ENCODE results near the gene APCDD1L.
"Not testable (repeated sequence)": the region's sequence is repeated elsewhere in the genome, so short reads cannot be mapped to it uniquely, and the experiment has no call there.

APCDD1L gene

DNA sequence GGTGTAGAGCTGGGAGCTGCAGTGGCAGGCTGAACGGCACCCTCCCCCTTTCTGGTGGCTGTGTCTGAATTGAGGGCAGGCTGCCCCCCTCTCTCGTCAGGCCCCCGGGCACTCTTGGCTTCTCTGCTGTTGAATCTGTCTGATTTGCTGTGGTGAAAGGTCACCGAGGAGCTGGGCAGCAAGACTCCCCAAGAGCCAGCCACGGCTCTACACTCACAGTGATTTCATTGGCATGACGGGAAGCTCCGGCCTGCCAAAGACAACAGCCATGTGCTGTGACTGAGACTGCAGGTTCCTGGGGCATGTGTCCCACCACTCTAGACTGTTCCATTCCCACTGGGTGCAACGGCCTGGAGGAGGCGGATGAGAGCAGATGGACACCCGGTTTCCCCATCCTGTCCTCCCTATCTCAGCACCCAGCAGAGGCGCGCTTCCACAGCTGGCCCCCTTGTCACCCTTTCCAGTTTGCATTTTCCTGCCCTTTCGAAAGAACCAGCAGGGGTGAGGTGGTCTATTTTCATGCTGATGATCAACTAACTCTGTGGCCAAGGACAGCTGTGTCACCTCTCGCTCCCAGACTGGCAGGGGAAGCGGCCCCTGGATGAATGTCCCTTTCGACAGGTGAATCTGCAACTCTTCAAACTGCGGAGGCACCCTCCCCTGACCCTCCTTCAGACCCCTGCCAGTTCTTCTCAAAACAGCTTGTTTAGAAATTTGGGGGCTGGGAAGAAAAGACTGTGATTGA is 2.2 kb downstream of the APCDD1L start:
- DNase-seq, result no peak

DNA sequence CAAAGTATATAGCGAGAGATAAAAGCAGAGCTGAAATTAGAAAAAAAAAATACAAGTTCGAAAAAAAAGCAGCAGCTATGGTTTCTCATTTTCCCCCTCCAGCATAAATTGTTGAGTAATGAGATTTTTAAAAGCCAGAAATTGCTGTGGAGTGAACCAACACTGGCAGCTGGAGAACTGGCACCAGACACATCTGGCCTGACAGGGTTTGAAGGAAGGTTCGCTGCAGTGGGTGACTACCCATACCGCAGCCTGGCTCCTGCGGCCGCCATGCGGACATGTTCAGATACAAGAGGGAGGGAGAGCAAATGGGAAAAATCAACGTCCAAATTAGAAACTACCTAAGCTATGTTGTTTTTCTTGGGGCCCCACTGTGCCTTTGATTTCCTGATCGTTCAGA is 3.3 kb downstream of the APCDD1L start:
- no peak for DNase-seq

DNA sequence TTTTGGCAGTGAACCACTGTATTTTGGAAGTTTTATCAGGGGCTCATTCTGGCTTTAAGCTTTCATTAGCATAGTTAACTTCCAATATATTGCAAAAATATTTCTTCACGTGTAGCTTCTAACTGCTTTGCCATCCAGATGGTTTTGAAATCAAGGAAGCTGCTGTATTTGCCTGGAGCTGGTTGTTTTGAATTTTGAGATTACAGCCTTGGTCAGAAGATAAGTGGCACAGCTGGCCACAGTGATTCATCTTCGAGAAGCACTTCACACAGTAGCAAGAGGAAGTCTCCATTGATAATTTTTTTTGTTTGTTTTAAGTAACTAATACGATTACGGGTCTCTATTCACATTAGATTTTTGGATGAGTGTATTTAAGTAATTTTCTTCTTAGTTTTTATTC is 3.8 kb downstream of the APCDD1L start:
- DNase-seq, result no peak

DNA sequence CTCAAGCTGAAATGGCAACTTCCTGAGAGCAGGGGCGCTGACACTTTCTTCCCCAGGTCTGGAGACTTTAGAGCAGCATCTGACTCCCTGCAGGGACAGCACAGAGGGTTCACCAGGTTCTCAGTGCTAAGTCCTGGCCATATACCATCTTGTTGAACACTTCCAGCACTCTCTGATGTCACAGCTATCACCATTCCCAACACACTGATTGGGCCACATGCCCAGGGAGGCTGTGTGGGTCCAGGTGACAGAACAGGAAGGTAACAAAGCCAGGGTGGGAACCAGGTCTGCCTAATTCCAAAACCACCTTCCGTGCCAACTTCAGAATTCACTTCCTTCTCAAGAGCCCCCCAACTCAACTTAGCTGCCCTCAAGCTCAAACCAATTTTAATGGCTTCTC is 4.3 kb downstream of the APCDD1L start:
- no peak for DNase-seq

DNA sequence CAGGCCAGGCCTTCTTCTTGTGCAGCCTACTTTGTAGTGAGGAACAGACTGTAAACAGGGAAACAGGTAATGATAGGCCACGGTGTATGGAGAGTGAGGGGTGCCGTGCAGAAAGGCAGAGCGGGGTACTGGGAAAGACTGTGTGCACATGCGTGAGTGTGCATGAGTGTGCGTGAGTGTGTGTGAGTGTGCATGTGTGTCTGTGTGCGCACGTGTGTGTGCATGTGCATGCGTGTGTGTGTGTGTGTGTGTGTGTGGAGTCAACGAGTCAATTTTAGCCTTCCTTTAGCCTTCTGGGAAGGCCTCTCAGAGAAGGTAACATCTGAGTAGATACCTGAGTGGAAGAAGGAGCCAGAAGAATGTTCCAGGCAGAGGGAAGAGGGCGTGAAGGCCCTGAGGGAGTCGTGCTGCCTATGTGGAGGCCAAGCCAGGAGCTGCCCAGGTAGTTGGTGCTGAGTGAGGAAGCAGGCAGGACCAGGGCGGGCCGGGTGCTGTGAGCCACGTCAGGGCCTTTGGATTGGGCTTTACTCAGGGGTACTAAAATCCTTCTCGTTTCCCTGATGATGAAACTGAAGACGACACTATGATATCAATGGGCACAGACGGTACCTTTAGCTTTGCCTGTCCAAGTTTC is 6.3 kb downstream of the APCDD1L start:
- no peak for DNase-seq

DNA sequence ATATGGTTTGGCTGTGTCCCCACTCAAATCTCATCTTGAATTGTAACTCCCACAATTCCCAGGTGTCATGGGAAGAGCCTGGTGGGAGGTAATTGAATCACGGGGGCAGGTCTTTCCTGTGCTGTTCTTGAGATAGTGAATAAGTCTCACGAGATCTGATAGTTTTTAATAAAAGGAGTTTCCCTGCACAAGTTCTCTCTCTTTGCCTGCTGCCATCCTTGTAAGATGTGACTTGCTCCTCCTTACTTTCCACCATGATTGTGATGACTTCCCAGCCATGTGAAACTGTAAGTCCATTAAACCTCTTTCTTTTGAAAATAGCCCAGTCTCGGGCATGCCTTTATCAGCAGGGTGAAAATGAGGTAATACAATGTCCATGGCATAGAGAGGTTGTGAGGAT is 8.2 kb downstream of the APCDD1L start:
- not testable (repeated sequence) for DNase-seq

DNA sequence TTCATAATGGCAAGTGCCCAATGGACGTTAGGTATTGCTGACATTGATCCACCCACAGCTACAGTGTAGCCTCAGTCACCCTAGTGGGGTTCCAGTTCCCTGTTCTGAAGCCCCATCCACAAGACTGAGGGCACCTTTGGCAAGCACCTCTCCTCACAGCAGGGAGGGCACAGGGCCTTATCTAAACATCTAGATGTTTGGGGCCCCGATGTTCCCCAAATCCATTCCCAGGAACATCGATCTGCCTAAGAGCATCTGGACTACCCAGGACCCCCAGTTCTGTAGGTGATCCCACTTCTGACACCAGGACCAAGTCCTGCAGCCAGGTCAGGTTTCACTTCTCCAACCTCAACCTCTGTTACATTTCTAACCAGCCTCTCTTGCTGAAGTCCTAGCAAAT is 10.6 kb downstream of the APCDD1L start:
- no peak for DNase-seq

DNA sequence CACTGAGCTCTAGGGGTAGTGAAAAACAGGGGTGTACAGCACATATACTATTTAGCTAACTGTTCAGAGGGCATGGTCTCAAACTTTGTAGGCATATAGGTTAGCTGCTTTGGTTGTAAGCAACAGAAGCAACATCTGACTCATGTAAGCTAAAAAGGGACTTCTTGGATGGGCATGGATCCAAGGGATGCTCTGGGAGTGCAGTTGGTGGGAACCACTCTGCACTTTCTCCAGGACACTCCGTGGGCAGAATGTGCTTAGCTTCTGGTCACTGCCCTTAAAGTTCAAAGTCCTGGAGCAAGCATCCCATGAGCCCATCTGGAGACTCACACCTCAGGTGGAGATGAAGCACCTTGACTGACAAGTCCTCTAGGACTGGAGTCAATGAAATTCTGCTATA is 11.5 kb downstream of the APCDD1L start:
- DNase-seq, result no peak

DNA sequence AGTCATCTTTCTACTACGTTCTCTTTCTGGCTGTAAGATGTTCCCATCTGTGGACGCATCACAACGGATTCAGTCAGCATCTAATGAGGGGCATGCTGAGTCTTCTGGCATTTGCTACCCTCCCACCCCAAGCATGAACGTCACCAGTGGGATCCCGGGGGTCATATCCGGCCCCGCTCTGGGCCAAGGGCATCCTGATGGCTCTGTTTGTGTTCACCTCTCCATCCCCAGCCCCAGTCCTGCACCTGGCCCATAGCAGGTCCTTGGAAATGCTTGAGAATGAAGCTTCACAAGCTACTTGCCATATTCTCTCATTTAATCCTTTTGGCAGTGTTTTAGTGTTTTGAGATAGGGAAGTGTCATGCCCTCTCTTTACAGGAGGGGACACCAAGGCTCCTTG is 14.9 kb downstream of the APCDD1L start:
- no peak for DNase-seq

DNA sequence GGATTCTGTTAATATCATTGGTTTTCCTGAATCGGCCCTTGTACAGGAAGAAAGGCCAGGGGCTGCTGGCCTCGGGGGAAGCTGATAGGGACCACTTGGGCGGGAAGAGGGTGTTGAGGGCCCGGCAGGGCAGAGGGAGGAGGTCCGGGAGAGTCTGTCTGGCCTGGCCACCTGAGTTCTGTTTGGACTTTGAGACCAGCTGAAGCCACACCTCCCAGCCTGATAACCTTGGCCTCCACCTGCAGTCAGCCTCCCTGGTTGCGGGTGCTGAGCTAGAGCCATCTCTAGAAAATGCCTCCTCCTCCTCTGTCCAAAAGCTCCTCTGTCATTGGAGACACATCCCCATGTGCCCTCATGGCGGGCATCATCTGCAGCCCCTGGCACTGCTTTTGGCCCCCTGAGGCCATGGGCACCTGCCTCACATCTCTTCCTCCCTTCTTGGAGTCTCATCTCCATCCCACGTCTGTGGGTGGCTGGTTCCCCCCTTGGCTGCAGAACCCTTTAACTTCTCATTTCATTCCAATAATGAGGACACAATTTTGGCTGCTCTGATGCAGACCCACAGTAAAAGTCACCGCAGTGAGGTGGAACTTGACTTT is 16.6 kb downstream of the APCDD1L start:
- DNase-seq, result no peak

DNA sequence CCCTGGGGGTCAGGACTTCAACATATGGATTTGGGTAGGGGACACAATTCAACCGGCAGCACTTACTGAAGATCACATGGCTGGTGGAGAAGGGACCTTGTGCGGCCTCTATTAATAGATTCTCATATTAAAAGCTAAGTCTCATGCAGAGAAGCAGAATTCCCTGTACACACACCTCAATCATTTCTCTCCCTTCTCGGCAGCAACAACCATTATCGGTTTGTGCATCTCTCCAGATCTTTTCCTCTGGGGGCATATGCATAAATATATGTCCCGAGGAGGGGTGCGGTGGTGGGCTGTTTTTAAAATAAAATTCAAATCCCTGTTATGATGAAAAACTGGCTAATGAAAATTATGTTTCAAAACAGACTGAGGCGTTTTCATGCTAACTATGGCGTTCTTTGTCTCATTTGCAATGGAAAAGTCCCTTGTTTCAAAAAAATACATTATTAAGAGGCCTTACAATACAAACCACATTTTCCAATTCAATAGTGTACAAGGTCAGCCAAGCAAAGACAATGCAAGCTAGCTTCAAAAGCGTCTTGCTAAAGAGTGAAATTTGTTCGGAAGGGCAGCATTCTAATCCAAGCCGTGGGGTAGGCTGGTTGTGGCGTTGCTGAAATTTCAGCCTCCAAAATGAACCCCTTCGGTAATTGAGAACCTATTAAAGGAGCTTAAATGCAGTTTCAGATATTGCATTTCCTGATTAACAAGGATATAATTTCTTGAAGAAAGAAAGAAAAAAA is 17.3 kb downstream of the APCDD1L start:
- no peak for DNase-seq

DNA sequence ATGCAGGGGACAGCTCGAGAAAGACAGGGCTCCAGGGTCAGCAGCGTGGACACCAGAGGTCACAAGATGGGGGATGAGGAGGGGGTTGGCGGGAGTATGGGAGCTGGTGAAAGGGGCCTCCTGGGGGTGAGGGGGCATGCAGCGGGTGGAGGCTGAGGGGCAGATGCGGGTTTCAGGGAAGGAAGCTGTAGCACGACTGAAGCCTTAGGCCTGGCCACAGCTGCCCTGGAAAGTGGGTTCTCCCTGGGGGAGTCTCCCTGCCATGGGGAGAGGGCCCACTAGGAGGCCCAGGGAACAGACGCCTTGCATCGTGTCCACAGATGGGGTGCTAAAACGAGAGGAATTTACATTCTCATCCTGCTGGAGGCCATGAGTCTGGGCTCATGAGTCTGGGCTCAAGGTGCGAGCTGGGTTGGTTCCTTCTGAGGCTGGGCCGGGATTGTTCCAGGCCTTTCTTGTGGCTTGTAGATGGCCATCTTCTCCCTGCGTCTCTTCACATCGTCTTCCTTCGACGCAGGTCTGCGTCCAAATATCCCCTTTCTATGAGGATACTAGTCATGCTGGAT is 18.0 kb downstream of the APCDD1L start:
- DNase-seq, result no peak

DNA sequence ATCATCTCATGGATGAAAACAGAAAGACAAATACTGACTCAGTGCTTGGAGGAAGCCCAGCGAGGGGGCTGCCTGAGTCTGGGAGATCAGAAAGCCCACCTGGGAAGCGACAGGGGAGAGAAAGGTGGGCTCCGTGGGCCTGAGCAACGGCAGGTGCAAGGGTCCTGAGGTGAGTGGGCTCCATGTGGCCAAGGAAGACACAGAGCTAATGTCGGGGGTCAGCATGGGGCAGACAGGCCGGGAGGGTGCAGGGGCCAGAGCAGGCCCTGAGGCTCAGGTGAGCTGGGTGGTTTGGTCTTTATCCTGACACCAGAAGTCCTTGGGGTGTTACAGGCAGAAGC is 18.8 kb downstream of the APCDD1L start:
- no peak for DNase-seq

DNA sequence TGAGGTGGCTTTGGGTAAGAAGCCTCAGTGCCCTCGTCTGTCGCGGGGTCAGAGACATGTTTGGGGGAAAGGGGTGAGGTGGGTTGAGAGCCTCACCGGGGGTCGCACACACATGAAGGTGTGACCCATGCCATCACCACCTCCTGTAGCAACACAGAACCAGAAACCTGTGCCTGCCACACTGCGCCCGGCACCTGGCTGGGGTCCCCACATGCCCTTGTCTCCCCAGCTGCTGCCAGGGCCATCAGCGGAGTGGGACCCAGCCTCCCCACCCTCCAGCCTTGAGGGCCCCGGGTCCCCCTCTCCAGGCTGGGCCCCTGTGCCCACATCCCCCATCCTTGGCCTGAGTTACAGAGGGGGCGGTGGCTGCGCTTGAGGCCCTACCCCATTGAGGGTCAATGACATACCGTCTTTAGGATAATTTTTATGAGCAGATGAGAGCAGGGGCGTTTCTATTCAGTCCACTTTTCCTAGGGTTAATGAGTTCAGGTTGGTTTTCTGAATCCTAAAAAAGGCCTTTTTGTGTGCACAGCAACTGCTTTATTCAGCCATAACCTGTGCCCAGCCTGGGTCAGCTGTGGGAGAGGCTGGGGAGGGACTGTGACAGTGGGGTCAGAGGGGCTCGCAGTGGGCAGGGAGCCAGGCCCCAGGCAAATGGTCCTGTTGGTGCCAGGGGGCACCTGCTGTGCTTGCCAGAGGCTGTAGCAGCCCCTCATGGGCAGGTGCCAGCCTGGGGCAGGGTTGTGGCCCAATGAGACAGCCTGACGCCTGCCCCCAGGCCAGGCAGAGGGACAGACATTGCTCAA is 19.4 kb downstream of the APCDD1L start:
- DNase-seq, result no peak

DNA sequence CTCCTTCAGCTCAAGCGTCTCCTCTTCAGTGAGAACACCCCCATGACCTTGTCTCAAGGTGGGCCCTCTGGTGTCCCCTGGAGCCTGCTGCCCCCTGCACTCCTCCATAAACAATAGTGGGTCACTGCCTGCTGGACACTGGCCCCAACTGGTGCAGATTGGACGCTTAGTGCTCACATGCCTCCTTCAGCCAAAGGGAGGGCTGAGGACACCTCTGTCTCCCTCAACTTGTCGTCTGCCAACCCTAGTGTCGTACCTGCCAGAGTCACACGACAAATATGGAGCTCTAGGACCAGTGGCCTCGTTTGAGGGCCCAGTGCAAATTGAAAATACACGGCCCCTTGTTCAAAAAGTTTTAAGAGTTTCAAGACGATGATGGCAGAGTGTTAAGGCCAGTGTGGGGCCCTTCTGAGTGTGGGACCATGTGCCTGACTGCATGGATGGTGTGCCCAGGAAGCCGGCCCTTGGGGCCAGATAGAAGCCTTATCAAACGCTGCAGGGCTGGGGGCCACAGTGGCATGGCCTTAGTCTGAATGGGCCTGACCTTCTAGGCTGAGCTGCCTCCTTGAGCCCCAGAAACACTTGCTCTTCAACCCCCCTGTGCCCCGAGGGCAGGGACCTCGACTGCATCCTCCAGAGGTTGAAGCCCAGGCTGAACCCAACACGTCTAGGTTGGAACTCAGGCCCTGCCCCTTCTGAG is 20.1 kb downstream of the APCDD1L start:
- DNase-seq, result no peak

DNA sequence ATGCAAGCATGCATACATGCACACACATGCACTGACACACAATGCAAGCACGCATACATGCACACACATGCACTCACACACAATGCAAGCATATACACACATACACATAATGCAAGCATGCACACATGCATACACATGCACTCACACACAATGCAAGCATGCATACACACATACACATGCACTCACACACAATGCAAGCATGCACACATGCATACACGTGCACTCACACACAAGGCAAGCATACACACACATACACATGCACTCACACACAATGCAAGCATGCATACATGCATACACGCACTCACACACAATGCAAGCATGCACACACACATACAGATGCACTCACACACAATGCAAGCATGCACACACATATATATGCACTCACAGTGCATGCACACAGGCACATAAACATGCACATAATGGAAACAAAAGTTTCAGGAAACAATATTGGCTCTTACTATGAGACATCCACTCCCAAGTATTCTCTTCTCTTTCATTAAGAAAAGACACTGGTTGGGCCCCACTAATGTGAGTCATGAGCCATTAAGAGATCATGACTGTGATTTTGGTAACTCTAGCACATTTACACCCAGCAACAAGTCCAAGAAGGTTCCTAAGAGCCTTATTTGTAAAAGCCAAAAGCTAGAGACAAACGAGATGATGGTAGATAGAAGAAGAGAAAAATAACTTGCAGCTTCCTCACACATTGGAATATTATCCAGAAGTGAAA is 22.2 kb downstream of the APCDD1L start:
- no peak for DNase-seq

DNA sequence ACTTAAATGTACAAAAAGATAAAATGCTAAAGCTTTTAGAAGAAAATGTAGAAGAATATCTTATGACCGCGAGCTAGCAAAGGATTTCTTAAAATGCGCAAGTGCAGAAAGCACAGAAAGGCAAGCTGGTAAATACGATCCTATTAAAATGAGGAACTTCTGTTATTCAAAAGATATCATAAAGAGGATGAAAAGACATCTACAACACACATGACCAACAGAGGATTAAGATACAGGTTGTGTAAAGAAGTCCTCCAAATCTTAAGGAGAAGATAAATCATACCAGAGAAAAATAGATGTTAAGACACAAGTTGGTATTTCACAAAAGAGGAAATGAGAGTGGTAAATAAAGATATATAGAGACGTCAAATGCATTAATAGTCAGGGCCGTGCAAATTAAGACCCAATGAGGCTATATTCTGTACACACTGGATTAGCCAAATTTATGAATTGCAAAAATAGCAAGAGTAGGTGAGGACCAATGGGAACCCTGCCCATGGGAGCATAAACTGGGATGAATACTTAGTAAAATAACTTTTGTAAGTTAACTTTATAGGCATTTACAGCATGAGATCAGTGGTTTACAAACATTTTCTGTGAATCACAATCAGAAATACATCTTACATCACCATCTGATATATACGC is 23.0 kb downstream of the APCDD1L start:
- no peak for DNase-seq

DNA sequence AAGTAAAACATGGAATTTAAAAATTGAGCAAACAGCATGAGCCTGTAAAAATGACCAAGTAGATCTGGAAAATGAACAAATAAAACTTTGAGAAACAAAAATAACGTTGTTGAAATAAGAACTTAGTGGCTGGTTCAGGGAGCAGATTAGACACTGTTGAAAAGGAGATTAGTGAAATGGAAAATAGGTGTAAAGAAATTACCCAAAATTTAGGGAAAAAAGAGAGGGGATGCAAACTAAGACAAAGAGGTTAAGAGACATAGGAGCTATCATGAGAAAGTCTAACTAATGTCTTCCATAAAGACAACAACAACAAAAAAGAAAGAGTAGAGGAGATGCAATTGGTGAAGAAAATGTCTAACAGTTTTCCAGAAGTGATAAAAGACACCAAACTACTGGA is 29.0 kb downstream of the APCDD1L start:
- no peak for DNase-seq

DNA sequence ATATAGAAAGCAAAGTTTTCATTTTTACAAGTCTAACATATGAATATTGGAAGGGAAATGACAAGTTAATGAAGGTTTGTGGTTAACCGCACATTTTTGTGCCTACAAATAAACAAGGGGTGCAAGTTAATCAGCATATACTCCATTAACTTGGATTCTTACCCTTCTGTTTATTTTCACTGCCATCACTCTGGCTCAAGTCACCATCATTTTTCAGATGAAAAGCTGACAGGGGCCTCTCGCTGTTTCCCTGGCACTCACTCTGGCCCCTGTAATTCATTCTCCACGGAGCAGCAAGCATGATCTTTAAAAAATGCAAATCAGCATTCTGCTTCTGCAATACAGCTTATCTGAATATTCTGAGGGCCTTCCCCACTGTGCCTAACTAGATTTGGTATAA is 29.8 kb downstream of the APCDD1L start:
- no peak for DNase-seq

DNA sequence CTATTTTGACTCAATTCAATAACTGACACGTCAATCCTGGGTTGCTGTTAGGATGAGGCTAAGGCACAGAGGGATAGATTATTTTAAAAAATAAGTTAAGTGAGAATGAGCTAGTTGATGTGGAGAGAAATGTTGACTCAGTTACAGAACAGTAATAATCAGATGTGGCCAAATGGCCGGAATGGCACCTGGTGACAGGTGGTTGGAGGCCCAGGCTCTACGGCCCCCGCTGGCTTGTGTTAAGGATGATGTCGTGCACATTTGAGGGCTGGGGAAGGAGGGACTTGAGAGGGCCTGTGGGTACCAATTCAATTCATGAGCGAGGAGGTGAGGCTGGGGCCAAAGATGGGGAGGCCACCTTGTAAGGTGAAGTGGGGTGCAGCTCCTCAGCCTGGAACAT is 31.7 kb downstream of the APCDD1L start:
- no peak for DNase-seq

DNA sequence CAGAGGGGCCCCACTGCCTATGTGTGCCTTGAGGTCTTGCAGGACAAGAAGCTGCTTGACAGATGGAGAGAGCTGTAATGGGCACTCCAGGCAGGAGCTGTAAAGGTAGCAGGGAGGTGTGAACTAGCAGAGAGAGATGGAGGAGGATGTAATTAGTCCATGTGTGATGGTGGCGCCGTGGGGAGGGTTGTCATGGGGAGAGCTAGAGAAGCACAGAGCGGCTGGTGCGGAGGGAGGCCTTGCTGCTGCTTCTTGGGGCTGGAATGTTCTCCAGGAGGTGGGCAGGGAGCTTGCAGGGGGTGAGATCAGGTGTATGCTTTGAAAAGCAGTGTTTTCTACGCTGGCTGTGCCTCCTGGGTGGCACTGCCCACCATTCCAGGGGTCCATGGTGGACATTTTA is 32.1 kb downstream of the APCDD1L start:
- DNase-seq, result no peak
